CD4-positive, alpha-beta T cell treated with Interleukin-15 for 1 hour (primary cell): ENCODE results near the gene CEP83.
A peak's percentile ranks its signal among the peaks of the same experiment; 100 is the strongest.

Experiments used
- DNase-seq: peaks from one replicate; pipeline ENCODE4 v3.0.0-alpha.2; 2020

The CEP83 gene

GRCh38 chr12:94266796-94267536 is 192.7 kb downstream of the CEP83 start:
- DNase-seq = no peak

- peak; percentile 39 for DNase-seq
Observed at GRCh38 chr12:94265966-94266745, 193.5 kb downstream of the CEP83 start.

- DNase-seq = no peak
Observed at GRCh38 chr12:94265539-94265938, 194.1 kb downstream of the CEP83 start.

GRCh38 chr12:94264736-94265485 is 194.8 kb downstream of the CEP83 start:
- DNase-seq = no peak

- DNase-seq = no peak
Observed at GRCh38 chr12:94263905-94264561, 195.6 kb downstream of the CEP83 start.

GRCh38 chr12:94263011-94263811 is 196.5 kb downstream of the CEP83 start:
- DNase-seq = peak; percentile 68

- peak; percentile 81 for DNase-seq
Observed at GRCh38 chr12:94262228-94263010, 197.2 kb downstream of the CEP83 start.

- no peak for DNase-seq
Observed at GRCh38 chr12:94261786-94262185, 197.9 kb downstream of the CEP83 start.

- DNase-seq = no peak
Observed at GRCh38 chr12:94261119-94261518, 198.5 kb downstream of the CEP83 start.

GRCh38 chr12:94260717-94261116 is 198.9 kb downstream of the CEP83 start:
- no peak for DNase-seq

GRCh38 chr12:94260017-94260416 is 199.7 kb downstream of the CEP83 start:
- no peak for DNase-seq

GRCh38 chr12:94258593-94258992 is 201.1 kb downstream of the CEP83 start:
- no peak for DNase-seq
